ENCODE results near the gene CWC25.

The CWC25 gene

DNA sequence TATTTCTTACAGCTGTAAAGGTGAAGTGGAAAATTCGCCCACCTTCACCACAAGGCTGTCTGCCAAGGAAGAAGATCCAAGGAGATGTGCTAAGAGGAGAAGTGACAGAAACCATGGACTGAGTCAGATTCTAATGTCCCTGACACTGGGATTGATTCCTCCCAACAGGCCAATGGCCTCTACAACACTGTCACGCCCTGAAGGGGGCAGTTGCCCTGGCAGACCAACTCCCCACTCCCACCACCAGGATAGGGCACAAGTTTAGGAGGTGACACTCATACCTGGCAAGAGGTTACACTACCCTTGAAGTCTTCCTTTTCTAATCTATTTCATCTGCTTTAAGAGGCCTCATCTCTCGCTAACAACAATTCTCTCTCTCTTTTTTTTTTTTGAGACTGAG, 41.9 kb downstream of the CWC25 start:
- no peak for DNase-seq

- no peak for DNase-seq
These were observed 45.0 kb downstream of the CWC25 start for GRCh38 chr17:38779965-38780752.

DNA sequence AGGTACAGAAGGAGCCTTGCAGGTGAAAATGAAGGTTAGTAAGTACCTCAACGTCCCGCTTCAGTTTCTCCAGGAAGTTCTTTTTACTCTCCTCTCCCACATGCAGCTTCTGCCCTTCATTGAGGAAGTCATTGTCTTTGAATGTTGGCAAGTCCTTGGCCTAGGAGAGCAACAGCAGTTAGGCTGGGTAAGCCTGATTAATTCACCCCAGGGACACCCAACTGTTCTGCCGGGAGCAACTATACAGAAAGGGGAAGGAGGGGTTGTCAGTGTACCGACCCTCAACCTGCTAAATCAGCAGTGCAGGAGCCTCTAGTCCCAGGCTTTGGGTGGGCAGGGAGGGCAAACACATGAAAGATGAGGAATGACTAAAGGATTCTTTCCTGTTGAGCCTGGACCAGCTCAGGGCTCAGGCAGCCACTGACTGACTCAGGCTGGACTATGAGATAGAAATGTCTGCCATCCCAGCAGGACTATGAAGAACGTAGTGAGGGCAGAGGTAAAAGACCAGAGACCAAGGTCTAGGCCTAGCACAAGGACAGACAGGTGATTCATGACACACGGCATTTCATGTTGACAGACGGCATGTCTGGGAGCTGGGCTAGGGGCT, 47.4 kb downstream of the CWC25 start:
- no peak for DNase-seq

- no peak for DNase-seq
These were observed 51.9 kb downstream of the CWC25 start for GRCh38 chr17:38773258-38773657.

DNA sequence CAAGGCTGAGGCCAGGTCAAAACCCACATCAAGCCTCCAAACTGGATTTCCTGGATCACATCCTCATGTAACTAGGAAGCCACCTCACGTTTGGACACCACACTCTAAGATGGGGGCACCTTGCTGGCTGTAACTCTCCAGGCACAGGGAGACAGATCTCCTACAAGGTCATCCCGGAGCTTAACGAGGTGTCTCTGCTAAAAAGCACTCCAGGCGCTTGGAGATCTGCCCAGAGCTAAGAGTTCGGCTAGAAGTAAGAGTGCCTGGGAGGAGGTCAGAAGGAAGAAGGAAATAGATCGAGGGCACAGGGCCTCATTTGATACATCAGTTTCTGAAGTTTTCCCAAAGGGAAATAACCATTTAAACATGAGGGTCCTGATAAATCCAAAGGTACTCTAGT, 56.7 kb downstream of the CWC25 start:
- no peak for DNase-seq

DNA sequence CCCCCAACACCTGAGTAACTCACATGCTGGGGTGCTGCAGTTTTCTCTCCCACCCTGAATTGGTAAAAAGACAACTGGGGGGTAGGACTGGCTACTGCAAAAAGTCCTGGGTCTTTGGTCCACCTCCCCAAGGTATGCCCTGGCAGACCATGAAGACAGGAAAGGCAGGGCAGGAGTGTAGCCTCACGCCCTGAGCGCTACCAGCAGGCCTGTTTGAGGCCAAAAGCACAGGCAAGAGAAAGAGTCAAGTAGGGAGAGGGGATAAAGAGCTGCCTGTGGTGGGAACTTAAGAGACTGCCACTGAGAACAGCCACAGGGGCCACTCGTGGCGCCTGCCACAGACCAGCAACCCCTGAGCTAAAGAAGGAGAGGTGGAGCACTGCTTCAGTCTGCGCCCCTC, 58.8 kb downstream of the CWC25 start:
- no peak for DNase-seq

DNA sequence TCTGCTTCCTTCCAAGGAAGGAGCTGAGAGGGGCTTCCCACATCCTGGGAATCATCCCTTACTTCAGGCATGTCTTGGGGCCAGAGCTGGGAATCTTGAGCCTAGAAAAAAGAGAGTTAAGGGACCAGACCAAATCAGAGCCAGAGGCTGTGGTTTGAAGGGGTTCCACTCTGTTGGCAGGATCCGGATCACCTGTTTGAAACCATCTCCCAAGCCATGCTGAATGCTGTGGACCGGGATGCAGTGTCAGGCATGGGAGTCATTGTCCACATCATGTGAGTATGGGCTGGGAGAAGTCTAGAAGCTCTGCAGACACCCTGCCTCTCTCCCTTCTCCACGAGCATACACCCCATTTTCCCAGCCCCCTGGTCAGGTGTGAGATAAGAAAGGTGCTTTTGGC, 62.9 kb downstream of the CWC25 start:
- DNase-seq: no peak

DNA sequence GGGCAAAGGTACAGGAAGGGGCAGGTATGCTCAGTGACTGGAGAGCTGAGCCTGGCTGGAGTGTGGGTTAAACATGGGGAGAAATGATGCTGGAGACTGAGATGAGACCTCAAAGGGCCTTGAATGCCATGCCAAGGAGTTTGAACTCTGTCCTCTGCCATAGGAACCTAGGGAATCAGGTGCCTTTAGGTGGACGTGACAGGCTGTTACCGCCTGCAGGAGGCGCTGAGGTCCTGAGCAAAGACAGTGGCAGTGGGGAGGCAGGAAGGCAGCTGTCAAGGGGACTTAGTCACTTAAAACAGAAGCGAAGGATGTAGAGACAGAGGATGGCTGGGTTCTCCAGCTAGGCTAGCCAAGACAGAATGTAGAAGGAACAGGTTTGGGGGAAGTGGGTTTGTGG, 63.5 kb downstream of the CWC25 start:
- DNase-seq: peak; percentile 4

GRCh38 chr17:38753071-38753506, 72.0 kb downstream of the CWC25 start:
- no peak for DNase-seq

GRCh38 chr17:38752308-38753070, 72.6 kb downstream of the CWC25 start, which contains the start of gene PSMB3:
PSMB3 (plus strand) TSS chr17:38752741; CDS start chr17:38752827, 86 bp downstream.
- DNase-seq: peak; percentile 99

DNA sequence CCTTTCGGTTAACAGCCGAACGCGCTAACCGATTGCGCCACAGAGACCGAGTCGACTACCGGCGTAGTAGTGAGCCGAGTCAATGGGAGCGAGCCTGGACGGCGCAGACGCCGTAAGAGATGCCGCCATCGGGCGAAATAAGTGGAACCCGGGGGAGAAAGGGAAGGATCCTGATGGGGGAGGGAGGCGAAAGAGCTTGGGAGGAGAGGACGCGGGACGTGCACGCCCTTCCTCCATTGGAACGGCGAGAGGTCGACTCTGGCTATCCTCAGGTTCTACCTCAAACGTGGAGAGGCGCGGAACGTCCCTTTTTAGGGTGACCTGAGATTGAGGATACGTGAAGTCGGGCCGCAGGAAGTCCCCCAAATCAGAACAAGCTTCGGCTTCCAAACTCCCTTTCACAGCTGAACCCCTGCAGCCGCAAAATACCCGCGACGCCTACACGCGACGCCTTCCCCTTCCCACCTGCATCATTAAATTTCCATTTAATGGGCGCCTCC, 73.3 kb downstream of the CWC25 start:
- peak; percentile 87 for DNase-seq

DNA sequence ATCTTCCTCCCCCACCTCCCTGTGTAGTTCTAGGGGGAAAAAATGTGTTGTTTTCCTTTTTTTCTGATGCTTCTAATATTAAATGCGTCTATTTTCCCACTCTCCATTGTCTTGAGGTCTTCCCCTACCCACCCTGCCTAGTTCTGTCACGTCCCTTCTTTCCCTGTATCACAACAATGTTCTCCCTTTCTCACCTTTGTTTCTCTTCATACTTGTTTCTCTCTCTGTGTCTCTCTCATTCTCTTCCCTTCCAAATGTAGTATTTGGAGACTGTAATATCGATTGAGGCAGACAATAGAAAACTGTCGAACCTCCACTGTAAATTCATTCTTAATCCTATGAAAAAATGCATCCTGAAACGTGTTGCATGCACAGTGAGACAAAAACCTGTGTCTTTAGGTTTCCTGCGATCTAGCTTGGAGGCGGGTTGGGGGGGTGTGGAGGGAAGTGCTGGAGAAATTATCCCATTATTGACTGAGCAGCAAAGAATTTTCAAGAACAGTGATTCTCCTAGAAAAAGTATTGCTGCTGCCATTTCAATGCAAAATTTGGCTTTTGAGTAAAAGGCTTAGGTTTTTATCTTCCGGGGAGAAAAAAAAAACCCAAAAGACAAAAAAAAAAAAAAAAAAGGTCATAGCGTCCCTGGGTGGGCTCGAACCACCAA, 73.8 kb downstream of the CWC25 start:
- DNase-seq: peak; percentile 63

Measured in NCI-H146 (cell line).